Measurements from ENCODE around the gene BMX. TPM values are rescaled to one million over a fixed set of nuclear protein-coding genes. Genes with fewer than 3 reads are reported as not detected.

The BMX gene
- total RNA-seq, 1 donor from 2014 or later: 208 TPM

- no peak for DNase-seq
Observed at GRCh38 chrX:15509845-15510244, 9.2 kb downstream of the BMX start.

GRCh38 chrX:15511563-15511962 is 11.0 kb downstream of the BMX start:
- peak; percentile 88 for DNase-seq

- peak; percentile 40 for DNase-seq
Observed at GRCh38 chrX:15512401-15512965, 11.9 kb downstream of the BMX start.

- DNase-seq: no peak
Observed at GRCh38 chrX:15514279-15514678, 13.7 kb downstream of the BMX start.

GRCh38 chrX:15515931-15516330 is 15.3 kb downstream of the BMX start:
- DNase-seq: peak; percentile 94

- no peak for DNase-seq
Observed at GRCh38 chrX:15522464-15522863, 21.9 kb downstream of the BMX start.

GRCh38 chrX:15523088-15523487 is 22.5 kb downstream of the BMX start:
- DNase-seq: no peak

- peak; percentile 80 for DNase-seq
Observed at GRCh38 chrX:15524417-15524816, 23.8 kb downstream of the BMX start.

GRCh38 chrX:15525664-15526416 is 25.2 kb downstream of the BMX start:
- peak; percentile 42 for DNase-seq

- DNase-seq: peak; percentile 32
Observed at GRCh38 chrX:15529165-15529564, 28.6 kb downstream of the BMX start.

GRCh38 chrX:15530318-15530717 is 29.7 kb downstream of the BMX start:
- DNase-seq: no peak

GRCh38 chrX:15546745-15547144 is 46.1 kb downstream of the BMX start:
- DNase-seq: no peak

- no peak for DNase-seq
Observed at GRCh38 chrX:15547356-15547755, 46.7 kb downstream of the BMX start.

GRCh38 chrX:15549189-15550012 is 48.8 kb downstream of the BMX start:
- DNase-seq: no peak

GRCh38 chrX:15559227-15559626 is 58.6 kb downstream of the BMX start:
- DNase-seq: no peak

GRCh38 chrX:15560924-15561323 is 60.3 kb downstream of the BMX start:
- DNase-seq: no peak

- DNase-seq: no peak
Observed at GRCh38 chrX:15563056-15563455, 62.4 kb downstream of the BMX start.

GRCh38 chrX:15564981-15565579 is 64.5 kb downstream of the BMX start:
- peak; percentile 89 for DNase-seq

- peak; percentile 29 for DNase-seq
Observed at GRCh38 chrX:15566244-15566643, 65.6 kb downstream of the BMX start.

GRCh38 chrX:15567267-15567666 is 66.7 kb downstream of the BMX start:
- DNase-seq: no peak

GRCh38 chrX:15567886-15568616 is 67.4 kb downstream of the BMX start:
- no peak for DNase-seq

- DNase-seq: no peak
Observed at GRCh38 chrX:15570145-15570544, 69.5 kb downstream of the BMX start.

GRCh38 chrX:15574017-15574416 is 73.4 kb downstream of the BMX start:
- DNase-seq: no peak
